ENCODE results near the gene PSMD5.

PSMD5 gene

GRCh38 chr9:120842685-120843485, at the start of gene PSMD5:
TSS of gene PSMD5 (minus strand) at chr9:120842922. CDS start at chr9:120842909, 13 bp downstream.
- peak; percentile 92 for DNase-seq

DNA sequence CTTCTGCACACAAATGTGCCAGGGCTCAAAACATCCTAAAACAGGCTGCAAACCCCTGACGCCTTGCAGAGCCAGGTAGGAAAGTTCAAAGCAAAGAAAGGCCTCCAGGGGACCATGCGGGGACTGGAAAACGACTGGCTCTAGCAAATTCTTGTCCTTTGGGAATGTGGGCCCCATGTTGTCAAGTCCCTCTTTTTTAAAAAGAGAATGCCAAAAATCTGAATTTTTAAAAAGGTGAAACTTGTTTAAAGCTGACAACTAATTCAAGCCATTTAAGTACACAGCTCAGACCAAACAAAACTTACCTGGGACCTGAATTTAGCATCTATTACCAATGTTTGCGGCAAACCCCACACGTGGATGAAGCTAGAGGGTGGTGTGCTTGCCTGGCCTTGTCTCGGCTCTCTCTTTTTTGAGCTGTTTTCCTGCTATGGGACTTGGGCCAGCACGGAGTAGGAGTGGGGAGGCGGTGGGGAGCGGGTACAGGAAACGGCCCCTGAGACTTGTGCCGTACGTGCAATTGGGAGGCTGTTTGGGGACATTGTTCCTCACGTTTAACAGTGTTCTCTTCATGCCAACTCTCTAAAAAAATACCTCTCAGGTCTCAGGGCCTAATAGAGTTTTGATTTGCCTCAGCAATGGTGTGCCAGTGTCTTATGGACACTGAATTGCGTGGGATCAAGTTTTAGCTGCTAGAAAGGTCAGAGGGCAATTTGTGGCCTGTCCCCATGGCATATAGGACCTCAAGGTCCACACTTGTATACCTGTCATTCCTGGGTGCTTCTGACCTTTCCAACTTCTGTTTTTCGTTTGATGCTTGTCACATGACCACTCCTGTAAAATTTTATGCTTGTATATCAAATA, 49.4 kb upstream of the PSMD5 start:
- no peak for DNase-seq

DNA sequence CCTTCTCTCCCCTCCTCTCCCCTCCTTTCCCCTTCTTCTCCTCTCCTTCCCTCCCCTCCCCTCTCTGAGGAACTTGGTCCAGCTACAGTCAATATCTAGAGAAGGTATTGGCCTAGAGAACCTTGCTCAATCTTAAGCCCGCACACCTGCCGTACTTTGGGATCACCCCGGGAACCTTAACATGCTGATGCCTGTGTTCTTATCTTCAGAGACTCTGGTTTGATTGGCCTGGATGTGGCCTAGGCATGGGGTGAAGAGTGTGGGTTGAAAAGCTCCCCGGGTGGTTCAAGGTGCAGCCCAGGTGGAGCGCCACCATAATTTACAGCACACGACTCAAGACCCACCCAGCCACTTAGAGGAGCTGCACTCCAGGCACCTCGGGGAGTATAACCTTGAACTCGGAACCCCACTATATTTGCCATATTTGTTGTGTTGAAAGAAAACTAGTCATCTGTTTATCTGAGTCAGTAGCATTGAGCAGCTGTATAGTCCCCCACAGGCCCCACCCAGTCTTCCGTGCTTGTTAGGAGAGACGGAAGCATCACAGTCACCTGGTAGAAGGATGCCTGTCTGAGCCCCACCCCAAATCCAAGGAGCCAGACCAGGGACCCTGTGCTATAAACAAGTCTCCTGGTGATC, 48.6 kb upstream of the PSMD5 start:
- peak; percentile 63 for DNase-seq

DNA sequence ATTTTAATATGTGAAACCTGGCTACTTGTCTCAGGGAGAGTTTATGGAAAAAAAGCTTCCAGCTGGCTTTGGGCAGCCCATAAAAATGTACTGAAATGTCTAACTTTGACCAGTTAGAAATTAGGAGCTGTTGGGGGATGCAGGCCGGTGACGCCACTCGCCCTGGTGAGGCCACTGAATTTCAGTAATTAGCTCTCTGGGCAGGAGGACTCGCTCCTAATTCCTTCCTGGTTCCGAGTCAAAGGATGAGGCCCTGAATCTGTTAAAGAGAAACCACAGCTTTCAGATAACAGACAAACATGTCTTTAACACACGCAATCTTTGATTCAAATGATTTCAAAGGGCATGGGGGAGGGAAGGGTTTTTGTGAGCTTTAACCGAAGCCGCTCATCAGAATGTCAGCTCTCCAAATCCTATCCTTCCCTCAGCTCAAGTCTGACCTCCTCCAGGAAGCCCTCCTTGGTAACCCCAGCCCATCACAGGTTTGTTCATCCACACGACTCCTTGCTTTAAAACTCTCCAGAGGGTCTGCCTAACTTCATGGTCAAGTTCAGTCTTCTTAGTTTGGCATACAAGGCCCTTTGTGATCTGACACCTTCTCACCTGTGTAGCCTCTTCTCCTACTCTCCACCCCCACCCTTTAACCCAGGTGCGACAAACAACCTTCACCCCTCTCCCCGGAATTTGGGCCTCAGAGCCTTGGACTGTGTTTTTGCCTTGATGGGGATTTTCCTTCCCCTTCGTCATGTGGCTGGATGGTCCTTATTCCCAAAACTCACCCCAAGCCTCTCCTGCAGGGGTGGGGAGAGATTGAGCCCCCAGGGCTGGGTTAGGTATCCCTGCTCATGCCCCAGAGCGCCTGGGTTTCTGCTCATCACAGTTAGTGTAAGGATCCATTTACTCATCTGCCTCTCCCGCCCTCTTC, 47.9 kb upstream of the PSMD5 start:
- no peak for DNase-seq

GRCh38 chr9:120889606-120890271, 47.0 kb upstream of the PSMD5 start:
- no peak for DNase-seq

- no peak for DNase-seq
Measured at GRCh38 chr9:120888626-120889025, 45.9 kb upstream of the PSMD5 start.

DNA sequence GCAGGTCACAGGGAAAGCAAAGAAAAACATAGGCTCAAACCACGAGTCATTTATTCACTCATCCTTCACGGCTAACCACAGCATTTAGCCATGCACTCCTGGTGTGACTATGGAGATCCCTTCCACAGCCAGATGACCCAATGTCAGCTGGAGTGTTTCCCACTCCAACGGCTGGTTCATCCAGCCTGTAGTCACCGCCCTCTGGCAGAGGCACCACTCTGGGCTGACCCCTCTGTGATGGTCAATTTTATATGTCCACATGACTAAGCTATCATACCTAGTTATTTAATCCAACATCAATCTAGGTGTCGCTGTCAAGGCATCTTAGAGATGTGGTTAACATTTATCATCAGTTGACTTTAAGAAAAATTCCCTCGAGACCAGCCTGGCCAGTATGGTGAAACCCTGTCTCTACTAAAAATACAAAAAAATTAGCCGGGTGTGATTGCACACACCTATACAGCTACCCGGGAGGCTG, 43.8 kb upstream of the PSMD5 start:
- DNase-seq = no peak

- DNase-seq = no peak
Measured at GRCh38 chr9:120885958-120886357, 43.2 kb upstream of the PSMD5 start.

- DNase-seq = no peak
Measured at GRCh38 chr9:120885457-120885856, 42.7 kb upstream of the PSMD5 start.

GRCh38 chr9:120883608-120883996, 40.9 kb upstream of the PSMD5 start:
- no peak for DNase-seq

DNA sequence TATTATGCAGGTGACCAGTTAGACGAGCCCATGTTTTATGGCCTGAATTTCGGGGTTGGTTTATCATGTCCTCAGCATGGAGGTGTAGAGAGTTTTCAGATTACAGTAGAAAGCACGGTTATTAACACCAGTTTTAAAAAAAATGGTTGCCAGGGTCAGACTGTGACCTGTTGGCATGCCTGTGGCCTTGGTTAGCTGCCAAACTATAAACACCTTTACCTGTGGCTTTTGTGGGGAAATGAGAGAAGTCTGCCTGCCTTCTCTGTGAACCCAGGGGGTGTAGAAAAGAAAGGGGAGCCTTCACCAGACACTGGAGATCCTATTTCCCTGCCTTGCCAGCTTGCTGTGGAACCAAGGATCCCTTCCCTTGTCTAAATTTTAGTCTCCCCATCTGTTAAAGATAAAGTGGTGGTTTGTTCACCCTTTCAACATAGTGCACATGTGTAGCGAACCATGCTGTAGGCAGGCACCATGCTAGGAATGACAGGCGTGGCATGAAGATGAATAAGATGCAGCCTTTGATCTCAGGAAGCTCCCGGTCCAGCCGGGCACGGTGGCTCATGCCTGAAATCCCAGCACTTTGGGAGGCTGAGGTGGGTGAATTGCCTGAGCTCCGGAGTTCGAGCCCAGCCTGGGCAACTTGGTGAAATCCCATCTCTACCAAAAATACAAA, 40.3 kb upstream of the PSMD5 start:
- DNase-seq = no peak

DNA sequence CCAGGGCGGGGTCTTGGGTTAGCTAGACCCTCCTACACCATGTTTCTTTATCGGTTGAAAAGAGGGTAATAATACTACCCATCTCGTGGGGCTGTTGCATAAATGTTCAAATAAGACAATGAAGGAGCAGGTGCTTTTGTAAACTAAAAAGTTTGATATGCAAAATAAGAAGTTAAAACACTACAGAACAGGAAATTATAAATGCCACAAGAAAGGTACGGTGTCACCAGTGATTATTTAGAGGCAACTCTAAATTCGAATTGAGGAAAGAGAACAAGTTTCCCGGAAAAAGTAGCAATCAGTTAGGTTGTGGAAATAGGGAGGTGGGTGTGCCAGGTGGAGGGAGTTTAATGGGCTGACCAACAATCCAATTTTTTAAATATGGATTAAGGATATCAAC, 36.7 kb upstream of the PSMD5 start:
- no peak for DNase-seq

- DNase-seq = no peak
Measured at GRCh38 chr9:120878188-120879130, 35.7 kb upstream of the PSMD5 start.

GRCh38 chr9:120877276-120878034, 34.7 kb upstream of the PSMD5 start:
- peak; percentile 68 for DNase-seq

DNA sequence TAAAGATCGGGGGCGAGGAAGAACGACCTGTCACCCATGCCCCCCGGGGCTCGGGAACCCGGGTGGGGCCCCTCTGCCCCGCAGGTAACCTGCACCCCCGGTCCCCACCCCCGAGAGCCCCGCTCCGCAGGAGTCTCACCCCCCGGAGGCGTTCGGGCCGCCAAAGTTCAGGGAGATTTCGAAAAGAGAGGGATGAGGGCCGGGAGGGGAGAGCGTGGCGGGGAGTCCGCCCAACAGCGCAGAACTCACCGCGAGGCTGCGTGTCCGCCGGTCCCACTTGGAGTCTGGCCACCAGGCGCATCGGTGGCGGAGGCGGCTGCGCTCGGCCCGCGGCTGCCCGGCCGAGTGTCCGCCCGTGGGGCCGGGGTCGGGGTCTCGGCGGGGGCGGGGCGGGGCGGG, 34.1 kb upstream of the PSMD5 start, which contains the start of gene PHF19:
PHF19 (minus strand) TSS at position 347 of the 399 bp plus-strand sequence. CDS start 2,447 bp downstream, outside the sequence.
- DNase-seq = peak; percentile 45

- peak; percentile 78 for DNase-seq
Measured at GRCh38 chr9:120875954-120876841, 33.5 kb upstream of the PSMD5 start.

DNA sequence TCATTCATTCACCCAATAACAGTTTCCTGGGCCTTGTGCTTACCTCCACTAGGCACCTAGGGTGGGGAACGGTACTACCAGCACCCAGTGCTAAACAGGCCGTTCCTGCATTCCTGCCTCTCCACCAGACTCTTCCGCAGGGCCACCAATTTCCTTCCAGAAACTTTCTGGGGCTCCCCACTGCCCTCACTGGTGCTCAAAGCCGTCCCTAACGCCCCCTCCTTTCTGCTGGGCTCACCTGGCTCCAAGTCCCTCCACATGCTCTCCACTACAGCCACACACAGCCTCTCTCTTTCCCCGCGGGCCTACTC, 32.9 kb upstream of the PSMD5 start:
- DNase-seq = no peak

- no peak for DNase-seq
Measured at GRCh38 chr9:120875195-120875565, 32.5 kb upstream of the PSMD5 start.
